NCI-H524 treated with DMSO at 0.1 percent for 48 hours (cell line): Measurements from ENCODE around the gene PGRMC2.
"Not testable (repeated sequence)": the region's sequence is repeated elsewhere in the genome, so short reads cannot be mapped to it uniquely, and the experiment has no call there.

Source experiments
- DNase-seq: peaks from one replicate; lab custom pipeline; 2025; lab: John Stamatoyannopoulos, UW

PGRMC2 gene

GRCh38 chr4:128267745-128268144, 19.9 kb downstream of the PGRMC2 start:
- DNase-seq = no peak

GRCh38 chr4:128267171-128267570, 20.4 kb downstream of the PGRMC2 start:
- not testable (repeated sequence) for DNase-seq

- not testable (repeated sequence) for DNase-seq
Observed at GRCh38 chr4:128265550-128265949, 22.1 kb downstream of the PGRMC2 start.

GRCh38 chr4:128259889-128260288, 27.7 kb downstream of the PGRMC2 start:
- not testable (repeated sequence) for DNase-seq

- not testable (repeated sequence) for DNase-seq
Observed at GRCh38 chr4:128258166-128258565, 29.4 kb downstream of the PGRMC2 start.

GRCh38 chr4:128256539-128256938, 31.1 kb downstream of the PGRMC2 start:
- no peak for DNase-seq

GRCh38 chr4:128255906-128256305, 31.7 kb downstream of the PGRMC2 start:
- no peak for DNase-seq

- DNase-seq = no peak
Observed at GRCh38 chr4:128249787-128250668, 37.6 kb downstream of the PGRMC2 start.

GRCh38 chr4:128247906-128248305, 39.7 kb downstream of the PGRMC2 start:
- no peak for DNase-seq

- not testable (repeated sequence) for DNase-seq
Observed at GRCh38 chr4:128245391-128245790, 42.2 kb downstream of the PGRMC2 start.

GRCh38 chr4:128244379-128244778, 43.2 kb downstream of the PGRMC2 start:
- DNase-seq = no peak

GRCh38 chr4:128242601-128243000, 45.0 kb downstream of the PGRMC2 start:
- no peak for DNase-seq

- no peak for DNase-seq
Observed at GRCh38 chr4:128241981-128242380, 45.6 kb downstream of the PGRMC2 start.

GRCh38 chr4:128241425-128241913, 46.1 kb downstream of the PGRMC2 start:
- DNase-seq = no peak

- DNase-seq = no peak
Observed at GRCh38 chr4:128241019-128241418, 46.6 kb downstream of the PGRMC2 start.

- no peak for DNase-seq
Observed at GRCh38 chr4:128234836-128235235, 52.8 kb downstream of the PGRMC2 start.

- no peak for DNase-seq
Observed at GRCh38 chr4:128232719-128233118, 54.9 kb downstream of the PGRMC2 start.

GRCh38 chr4:128228845-128229795, 58.5 kb downstream of the PGRMC2 start:
- peak; percentile 91 for DNase-seq

GRCh38 chr4:128227991-128228571, 59.5 kb downstream of the PGRMC2 start:
- DNase-seq = peak; percentile 73

- peak; percentile 52 for DNase-seq
Observed at GRCh38 chr4:128225148-128225547, 62.5 kb downstream of the PGRMC2 start.

GRCh38 chr4:128221586-128221985, 66.0 kb downstream of the PGRMC2 start:
- no peak for DNase-seq
